ENCODE measurements around the gene FAM83C. TPM values are rescaled to one million over a fixed set of nuclear protein-coding genes. Genes with fewer than 3 reads are reported as not detected.

FAM83C gene
- total RNA-seq, 1 donor from 2014 or later, result not detected

GRCh38 chr20:35311409-35311808, 19.2 kb upstream of the FAM83C start:
- Histone ChIP-seq H3K4me3 (no peak overlapping the region), H3K36me3 (peaks cover 27% of the 10 kb centered on the region), H3K27me3 (ENCODE audit: low read depth) (no peaks in the 10 kb centered on the region), H3K4me1 (peaks cover 29% of the 10 kb centered on the region), H3K9me3 (replicated peaks) (no peaks in the 10 kb centered on the region), H3K27ac (replicated peaks) (no peak overlapping the region)
- TF ChIP-seq CTCF (IDR thresholded peaks at IDR 0.05; ENCODE audit: borderline replicate concordance), result no peak
- no peak for DNase-seq
- intact Hi-C loops (cut with micrococcal nuclease), result no loop called here

GRCh38 chr20:35307666-35308653, 15.7 kb upstream of the FAM83C start:
- Histone ChIP-seq H3K27me3 (ENCODE audit: low read depth) (no peaks in the 10 kb centered on the region), H3K4me1 (peaks cover 33% of the 10 kb centered on the region), H3K9me3 (replicated peaks) (no peaks in the 10 kb centered on the region), H3K4me3 (no peak overlapping the region), H3K27ac (replicated peaks) (peak overlapping the region; percentile 78), H3K36me3 (peaks cover 22% of the 10 kb centered on the region)
- no peak for TF ChIP-seq CTCF (IDR thresholded peaks at IDR 0.05; ENCODE audit: borderline replicate concordance)
- peak; percentile 77 for DNase-seq
- intact Hi-C loops (cut with micrococcal nuclease), result loop anchor here (10.0 kb wide), 1 partner anchor 137 kb away; no protein-coding TSS in a partner anchor

DNA sequence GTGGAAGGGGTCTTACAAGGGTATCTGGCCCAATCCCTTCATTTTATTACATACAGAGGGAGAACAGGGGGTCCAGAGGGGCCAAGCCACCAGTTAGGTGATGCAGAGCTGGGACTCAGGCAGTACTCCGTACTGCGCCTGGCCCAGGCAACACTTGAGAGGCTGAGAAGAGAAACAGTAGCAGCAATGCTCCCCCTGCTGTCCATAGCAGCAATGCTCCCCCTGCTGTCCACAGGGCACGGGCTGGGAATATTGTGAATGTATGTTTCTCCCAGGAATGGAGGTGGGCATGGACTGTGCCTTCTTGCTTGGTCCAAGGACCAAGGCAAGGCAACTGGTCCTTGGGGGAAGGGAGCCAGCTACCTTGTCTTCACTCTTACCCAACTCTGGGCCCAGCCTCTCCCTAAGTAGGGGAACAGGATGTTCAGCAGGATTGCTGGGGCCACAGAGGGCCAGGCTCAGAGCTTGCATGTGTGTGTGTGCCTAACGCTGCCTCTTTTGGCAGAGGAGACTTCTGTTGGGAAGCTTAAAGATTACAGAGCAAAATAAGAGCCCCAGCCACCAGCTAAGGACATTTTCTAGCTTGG, 14.8 kb upstream of the FAM83C start:
- Histone ChIP-seq H3K27me3 (ENCODE audit: low read depth) (no peaks in the 10 kb centered on the region), H3K36me3 (peaks cover 15% of the 10 kb centered on the region), H3K4me1 (peaks cover 33% of the 10 kb centered on the region), H3K9me3 (replicated peaks) (no peaks in the 10 kb centered on the region), H3K4me3 (no peak overlapping the region), H3K27ac (replicated peaks) (peak overlapping the region; percentile 78)
- intact Hi-C loops (cut with micrococcal nuclease), result loop anchor here (10.0 kb wide), 1 partner anchor 138 kb away; no protein-coding TSS in a partner anchor
- TF ChIP-seq CTCF (IDR thresholded peaks at IDR 0.05; ENCODE audit: borderline replicate concordance), result peak; percentile 70
- peak; percentile 25 for DNase-seq

- DNase-seq, result no peak
- Histone ChIP-seq H3K4me3 (no peak overlapping the region), H3K9me3 (replicated peaks) (no peaks in the 10 kb centered on the region), H3K27me3 (ENCODE audit: low read depth) (no peaks in the 10 kb centered on the region), H3K27ac (replicated peaks) (no peak overlapping the region), H3K4me1 (peaks cover 33% of the 10 kb centered on the region), H3K36me3 (peaks cover 15% of the 10 kb centered on the region)
- intact Hi-C loops (cut with micrococcal nuclease), result loop anchor here (10.0 kb wide), 1 partner anchor 139 kb away; no protein-coding TSS in a partner anchor
- no peak for TF ChIP-seq CTCF (IDR thresholded peaks at IDR 0.05; ENCODE audit: borderline replicate concordance)
Measured at GRCh38 chr20:35305682-35306556, 13.7 kb upstream of the FAM83C start.

GRCh38 chr20:35304956-35305355, 12.7 kb upstream of the FAM83C start:
- TF ChIP-seq CTCF (IDR thresholded peaks at IDR 0.05; ENCODE audit: borderline replicate concordance), result no peak
- H3K4me1 ChIP-seq, result peaks cover 33% of the 10 kb centered on the region
- no peak for DNase-seq
- intact Hi-C loops (cut with micrococcal nuclease), result loop anchor here (10.0 kb wide), 1 partner anchor 140 kb away; no protein-coding TSS in a partner anchor
- no peak overlapping the region for H3K27ac ChIP-seq (replicated peaks)
- H3K36me3 ChIP-seq, result peaks cover 15% of the 10 kb centered on the region
- no peak overlapping the region for H3K4me3 ChIP-seq
- no peaks in the 10 kb centered on the region for H3K27me3 ChIP-seq (ENCODE audit: low read depth)
- H3K9me3 ChIP-seq (replicated peaks), result no peaks in the 10 kb centered on the region

Measured in left ventricle myocardium inferior (tissue), 1 donor.